ENCODE measurements around the gene DAB2.

Gene DAB2

DNA sequence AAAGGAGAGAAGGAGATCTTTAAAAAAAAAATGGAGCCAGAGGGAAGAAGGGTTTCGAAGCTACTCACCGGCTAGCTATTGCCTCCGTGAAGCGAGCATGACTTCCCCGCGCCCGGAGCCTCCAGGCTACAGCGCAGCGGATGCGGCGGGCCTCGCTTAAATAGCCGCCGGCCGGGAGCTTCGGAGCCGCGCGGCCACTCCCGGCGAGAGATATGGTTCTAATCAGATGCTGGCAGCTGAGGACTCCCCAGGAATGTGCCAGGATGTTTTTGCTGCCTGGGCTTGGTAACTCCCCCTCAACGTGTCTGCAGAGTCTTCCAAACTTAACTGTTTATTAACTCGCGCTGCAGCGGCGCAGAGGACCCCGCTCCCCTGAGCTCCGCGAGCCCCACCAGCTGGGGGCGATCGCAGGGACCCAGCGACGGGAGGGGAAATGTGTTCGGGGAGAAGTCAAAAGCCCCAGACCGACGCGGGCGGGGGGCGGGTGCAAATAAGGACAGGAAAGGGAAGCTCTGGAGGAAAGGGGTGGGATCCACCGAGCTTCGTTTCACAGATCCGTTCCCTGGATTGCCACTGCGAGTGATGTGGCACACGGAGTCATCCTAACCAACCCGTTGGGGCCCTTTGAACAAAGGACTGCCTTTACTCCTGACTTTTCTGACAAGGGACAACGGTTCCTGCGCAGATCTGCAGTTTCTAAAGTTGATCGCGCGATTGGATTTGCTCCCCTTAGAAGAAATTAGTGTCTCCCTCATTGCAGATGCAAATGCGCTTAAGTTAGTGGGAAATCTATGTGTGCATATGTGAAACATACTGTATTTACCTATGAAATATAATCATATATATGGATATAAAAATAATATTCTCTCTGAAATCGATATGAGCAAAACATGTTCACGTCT, at the start of gene DAB2:
DAB2 (minus strand) TSS at position 245 of the 902 bp plus-strand sequence. CDS start 30,660 bp downstream, outside the sequence.
- peak; percentile 95 to 96 for DNase-seq

DNA sequence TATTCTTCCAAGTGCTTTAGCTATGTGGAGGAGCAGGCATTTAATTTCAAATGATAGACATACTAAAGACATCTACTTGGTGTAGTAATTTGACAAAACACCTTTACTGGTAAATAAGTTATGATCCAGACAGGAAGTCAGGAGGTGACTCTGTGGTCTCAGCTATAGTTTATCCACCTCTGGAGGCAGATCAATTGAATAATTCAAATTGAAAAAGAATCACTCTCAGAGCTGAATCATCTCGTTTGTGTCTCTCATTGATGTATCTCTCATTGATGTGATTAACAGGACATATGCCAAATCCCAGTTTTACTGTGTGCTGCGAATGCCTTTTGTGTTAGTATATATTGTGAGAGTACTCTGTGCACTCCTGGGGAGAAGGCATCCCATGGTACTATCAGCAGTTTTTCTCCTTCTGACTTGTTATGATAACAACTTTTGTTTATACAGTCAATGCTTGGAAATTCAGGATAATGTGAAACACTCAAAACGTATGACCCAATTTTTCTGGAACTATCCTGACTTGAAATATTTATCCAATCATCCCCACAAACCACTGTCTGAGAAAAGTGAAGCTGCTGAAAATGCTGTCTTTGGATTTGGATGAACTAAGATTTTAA, 48.5 kb upstream of the DAB2 start:
- DNase-seq, result no peak

GRCh38 chr5:39471836-39472508, 47.2 kb upstream of the DAB2 start:
- DNase-seq, result no peak

GRCh38 chr5:39470811-39471210, 46.0 kb upstream of the DAB2 start:
- no peak for DNase-seq

GRCh38 chr5:39469777-39470415, 45.1 kb upstream of the DAB2 start:
- peak; percentile 63 to 64 for DNase-seq

GRCh38 chr5:39469176-39469575, 44.4 kb upstream of the DAB2 start:
- DNase-seq, result peak; percentile 57 to 68

DNA sequence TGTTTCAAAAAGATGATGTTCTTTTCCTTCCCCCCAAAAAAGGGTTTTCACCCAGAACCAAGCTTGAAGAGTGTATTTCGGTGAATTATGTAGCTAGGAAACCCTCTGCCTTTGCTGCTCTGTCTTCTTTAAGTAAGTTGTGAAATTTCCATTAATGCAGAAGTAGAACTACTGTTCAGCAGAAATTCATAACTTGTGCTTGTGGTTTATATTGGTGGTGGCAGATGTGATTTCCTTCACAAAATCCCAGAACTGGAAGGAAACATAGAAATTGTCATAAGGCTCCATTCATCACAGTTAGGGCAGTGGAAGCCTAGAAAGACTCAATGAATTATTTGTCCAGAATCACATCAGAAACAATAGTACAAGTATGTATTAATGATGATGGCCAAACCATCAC, 42.1 kb upstream of the DAB2 start:
- DNase-seq, result peak; percentile 69 to 79

DNA sequence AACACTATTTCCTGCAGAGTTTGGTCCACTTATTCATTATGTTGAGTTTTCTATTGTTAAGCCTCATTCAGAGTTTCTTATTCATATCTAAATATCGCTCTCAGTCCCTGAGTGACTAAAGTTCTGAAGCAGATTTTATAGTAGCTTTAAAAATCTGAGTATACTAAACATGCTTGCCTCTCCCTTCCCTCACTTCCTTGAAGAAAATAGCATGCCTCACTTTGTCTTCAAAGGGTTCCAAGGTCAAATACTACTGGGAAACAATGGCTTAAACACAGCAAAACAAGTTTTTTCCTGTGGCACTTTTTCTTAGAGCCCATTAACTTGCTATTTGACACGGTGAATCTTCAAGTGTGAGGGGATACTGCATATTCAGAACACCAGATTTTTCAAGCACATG, 41.1 kb upstream of the DAB2 start:
- no peak for DNase-seq

GRCh38 chr5:39465097-39465496, 40.3 kb upstream of the DAB2 start:
- no peak for DNase-seq

- no peak for DNase-seq
Measured at GRCh38 chr5:39464088-39464487, 39.3 kb upstream of the DAB2 start.

- DNase-seq, result no peak
Measured at GRCh38 chr5:39462211-39462610, 37.4 kb upstream of the DAB2 start.

DNA sequence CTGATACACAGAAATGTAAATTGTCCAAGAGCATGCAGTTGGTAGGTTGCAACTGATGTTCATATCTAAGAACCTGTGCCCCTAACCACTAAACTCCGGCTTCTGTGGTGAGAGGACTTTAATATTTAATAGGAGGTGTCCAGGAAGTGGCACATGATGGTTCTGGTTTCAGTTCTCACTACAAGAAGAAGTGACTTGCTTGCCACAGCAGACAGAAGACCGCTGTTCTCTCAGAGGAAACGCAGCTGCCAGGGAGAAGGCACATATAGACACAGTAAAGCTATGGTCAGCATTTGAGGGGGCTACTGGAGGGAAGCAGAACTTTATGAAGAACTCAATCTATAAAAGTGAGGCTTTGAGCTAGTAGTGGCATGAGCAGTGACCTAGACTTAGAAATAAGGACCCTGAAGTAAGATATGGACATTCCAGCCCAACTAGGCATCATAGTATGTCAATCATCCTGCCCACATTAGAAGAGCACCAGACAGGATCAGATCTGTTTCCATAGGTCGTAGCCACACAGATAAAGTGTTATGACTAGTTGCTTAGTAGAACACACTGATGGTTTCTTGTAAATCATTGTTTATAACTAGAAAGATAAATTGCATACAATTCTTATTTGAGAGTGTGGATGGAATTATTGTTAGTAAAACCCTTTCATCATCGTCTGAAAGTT, 36.4 kb upstream of the DAB2 start:
- DNase-seq, result peak; percentile 22 to 50

DNA sequence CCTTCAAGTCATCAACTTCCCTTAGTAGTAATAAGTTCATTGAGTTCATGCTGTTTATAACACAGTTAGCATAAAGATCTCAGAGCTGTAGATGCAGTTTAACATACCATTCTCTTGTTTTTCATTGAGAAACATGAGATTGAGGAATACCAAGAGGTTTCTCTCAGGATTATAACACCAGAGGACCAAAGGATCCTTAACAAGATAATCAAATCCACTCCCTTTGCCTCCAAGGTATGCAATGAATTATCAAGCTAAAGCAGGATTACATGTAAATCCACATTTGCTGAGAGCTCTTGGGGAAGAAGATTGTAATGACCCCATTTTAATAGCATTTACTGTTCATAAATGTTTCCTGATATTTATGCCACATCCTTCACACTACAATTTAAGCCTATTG, 35.1 kb upstream of the DAB2 start:
- DNase-seq, result no peak

GRCh38 chr5:39459071-39459470, 34.3 kb upstream of the DAB2 start:
- no peak for DNase-seq

- no peak for DNase-seq
Measured at GRCh38 chr5:39455645-39456044, 30.9 kb upstream of the DAB2 start.

GRCh38 chr5:39453606-39454005, 28.8 kb upstream of the DAB2 start:
- no peak for DNase-seq

DNA sequence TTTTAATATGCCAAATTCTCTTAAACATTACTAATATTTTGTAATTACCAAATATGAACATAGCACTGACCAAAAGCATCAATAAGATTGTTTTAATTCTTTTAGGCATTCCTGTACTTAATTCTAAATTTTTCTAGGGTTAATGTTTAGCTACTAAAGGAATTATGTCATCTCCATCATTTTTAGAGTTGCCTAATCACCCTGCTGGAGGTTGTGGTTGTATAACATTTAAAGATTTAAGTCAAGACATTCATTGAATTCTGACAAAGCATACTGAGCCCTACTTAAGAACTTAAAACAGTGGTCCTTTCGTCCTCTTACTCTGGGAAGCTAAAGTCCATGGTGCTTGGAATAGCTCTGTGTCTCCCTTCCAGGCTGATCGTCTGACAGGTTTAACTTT, 28.1 kb upstream of the DAB2 start:
- no peak for DNase-seq

DNA sequence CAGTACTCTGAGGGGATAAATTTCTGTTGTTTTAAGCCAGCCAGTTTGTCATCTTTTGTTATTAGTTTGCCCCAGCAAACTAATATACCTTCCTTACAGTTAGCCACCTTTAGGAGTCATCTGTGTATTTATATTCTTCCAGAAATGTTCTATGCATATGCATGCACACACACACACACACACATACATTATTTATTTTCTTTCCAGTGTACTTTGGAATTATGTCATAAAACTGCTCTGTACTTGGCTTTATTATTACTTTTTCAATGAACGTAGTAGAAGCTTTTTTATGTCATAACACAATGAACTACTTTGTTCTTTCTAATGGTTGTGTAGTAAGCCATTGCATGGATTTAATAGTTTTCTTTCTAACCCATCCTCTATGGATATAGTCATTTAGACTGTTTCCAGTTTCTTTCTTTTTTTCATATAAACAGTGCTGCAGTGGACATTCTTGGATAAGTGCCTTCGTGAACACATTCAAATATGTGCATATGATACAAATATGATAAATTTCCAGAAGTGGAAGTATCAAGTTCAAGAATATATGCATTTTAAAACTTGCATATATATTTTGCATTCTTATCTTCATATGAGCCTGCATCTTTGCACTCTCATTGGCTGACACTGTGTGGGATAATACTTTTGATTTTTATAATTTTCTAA, 26.6 kb upstream of the DAB2 start:
- no peak for DNase-seq

GRCh38 chr5:39450487-39450886, 25.7 kb upstream of the DAB2 start:
- no peak for DNase-seq

DNA sequence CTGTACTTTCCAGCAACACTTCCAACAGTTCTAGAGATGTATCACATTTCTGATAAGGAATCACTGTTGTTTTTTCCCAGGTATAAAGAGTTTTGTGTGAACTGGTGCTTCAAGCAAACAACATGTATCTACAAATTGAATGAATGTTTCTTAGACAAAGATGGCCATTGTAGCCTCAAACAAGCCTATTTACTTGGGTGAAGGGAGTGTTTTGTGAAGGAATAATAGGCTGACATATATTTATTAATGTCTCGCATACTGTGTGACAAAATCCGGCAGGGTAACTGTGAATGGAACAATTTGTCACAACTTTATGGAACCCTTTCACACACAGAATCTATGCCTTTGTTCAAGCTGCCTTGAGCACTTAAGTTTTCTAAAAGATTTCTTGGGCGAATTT, 24.8 kb upstream of the DAB2 start:
- no peak for DNase-seq

- no peak for DNase-seq
Measured at GRCh38 chr5:39448506-39449128, 23.8 kb upstream of the DAB2 start.

- DNase-seq, result no peak
Measured at GRCh38 chr5:39447968-39448367, 23.2 kb upstream of the DAB2 start.

Data from Kasumi-1 (cell line).